T-helper 2 cell treated with Interferon-gamma antibody and Interleukin-4, amounts not matched to agents 5 μg/mL and 100 μg/mL, for 36 hours (primary cell): ENCODE data around the gene LATS1.
"Not testable (repeated sequence)": the region's sequence is repeated elsewhere in the genome, so short reads cannot be mapped to it uniquely, and the experiment has no call there.

ENCODE experiments used
- DNase-seq: peaks from one replicate; pipeline ENCODE4 v3.0.0; 2021; ENCODE audit warnings: low spot score
- H3K27ac Mint-ChIP-seq: one replicate; pipeline ENCODE4 v1.8.0; 2021; ENCODE audit warnings: mild to moderate bottlenecking, mixed read lengths
- H3K27me3 Mint-ChIP-seq: one replicate; pipeline ENCODE4 v1.8.0; 2021; ENCODE audit warnings: low read depth, mixed read lengths
- H3K36me3 Mint-ChIP-seq: one replicate; pipeline ENCODE4 v1.8.0; 2021; ENCODE audit warnings: low read depth, mixed read lengths
- H3K4me1 Mint-ChIP-seq: one replicate; pipeline ENCODE4 v1.8.0; 2021; ENCODE audit warnings: low read depth, mixed read lengths
- H3K4me3 Mint-ChIP-seq: one replicate; pipeline ENCODE4 v1.8.0; 2022; ENCODE audit warnings: mild to moderate bottlenecking, moderate library complexity, mixed read lengths
- H3K9me3 Mint-ChIP-seq: one replicate; pipeline ENCODE4 v1.8.0; 2021; ENCODE audit warnings: mixed read lengths

Gene LATS1

GRCh38 chr6:149716181-149716963, 1.5 kb downstream of the LATS1 start:
- H3K27me3 Mint-ChIP-seq: no peaks in the 10 kb centered on the region
- no peak for DNase-seq
- H3K4me3 Mint-ChIP-seq: peak overlapping the region; percentile 91
- H3K9me3 Mint-ChIP-seq: no peaks in the 10 kb centered on the region
- H3K4me1 Mint-ChIP-seq: peaks cover 35% of the 10 kb centered on the region
- H3K36me3 Mint-ChIP-seq: peaks cover 38% of the 10 kb centered on the region
- H3K27ac Mint-ChIP-seq: peak overlapping the region; percentile 80

GRCh38 chr6:149714442-149714841, 3.5 kb downstream of the LATS1 start:
- no peak for DNase-seq
- peaks cover 39% of the 10 kb centered on the region for H3K4me1 Mint-ChIP-seq
- H3K27ac Mint-ChIP-seq: no peak overlapping the region
- peaks cover 31% of the 10 kb centered on the region for H3K36me3 Mint-ChIP-seq
- H3K9me3 Mint-ChIP-seq: no peaks in the 10 kb centered on the region
- H3K27me3 Mint-ChIP-seq: no peaks in the 10 kb centered on the region
- no peak overlapping the region for H3K4me3 Mint-ChIP-seq

- Mint-ChIP-seq H3K27ac (no peak overlapping the region), H3K27me3 (no peaks in the 10 kb centered on the region)
Observed at GRCh38 chr6:149711711-149712110, 6.2 kb downstream of the LATS1 start.

GRCh38 chr6:149701714-149702113, 16.2 kb downstream of the LATS1 start:
- peaks cover 13% of the 10 kb centered on the region for H3K36me3 Mint-ChIP-seq
- H3K27me3 Mint-ChIP-seq: no peaks in the 10 kb centered on the region

More at GRCh38 chr6:149711711-149712110, 6.2 kb downstream of the LATS1 start:
- no peak overlapping the region for H3K4me3 Mint-ChIP-seq
- no peak for DNase-seq
- no peaks in the 10 kb centered on the region for H3K9me3 Mint-ChIP-seq
- H3K36me3 Mint-ChIP-seq: peaks cover 22% of the 10 kb centered on the region
- H3K4me1 Mint-ChIP-seq: peaks cover 45% of the 10 kb centered on the region

GRCh38 chr6:149699150-149699549, 18.8 kb downstream of the LATS1 start:
- no peak for DNase-seq
- no peaks in the 10 kb centered on the region for H3K27me3 Mint-ChIP-seq
- no peak overlapping the region for H3K4me3 Mint-ChIP-seq
- peaks cover 17% of the 10 kb centered on the region for H3K36me3 Mint-ChIP-seq
- no peaks in the 10 kb centered on the region for H3K9me3 Mint-ChIP-seq
- H3K27ac Mint-ChIP-seq: no peak overlapping the region
- peaks cover 15% of the 10 kb centered on the region for H3K4me1 Mint-ChIP-seq

More at GRCh38 chr6:149701714-149702113, 16.2 kb downstream of the LATS1 start:
- H3K9me3 Mint-ChIP-seq: no peaks in the 10 kb centered on the region
- no peak overlapping the region for H3K27ac Mint-ChIP-seq
- no peak for DNase-seq
- H3K4me3 Mint-ChIP-seq: no peak overlapping the region
- peaks cover 14% of the 10 kb centered on the region for H3K4me1 Mint-ChIP-seq

- H3K27me3 Mint-ChIP-seq: no peaks in the 10 kb centered on the region
- no peak for DNase-seq
- H3K27ac Mint-ChIP-seq: no peak overlapping the region
- no peaks in the 10 kb centered on the region for H3K9me3 Mint-ChIP-seq
- peaks cover 15% of the 10 kb centered on the region for H3K4me1 Mint-ChIP-seq
- peaks cover 17% of the 10 kb centered on the region for H3K36me3 Mint-ChIP-seq
- H3K4me3 Mint-ChIP-seq: no peak overlapping the region
Observed at GRCh38 chr6:149698175-149698574, 19.7 kb downstream of the LATS1 start.

- Mint-ChIP-seq H3K4me1 (peaks cover 15% of the 10 kb centered on the region), H3K9me3 (no peaks in the 10 kb centered on the region), H3K4me3 (no peak overlapping the region), H3K27ac (no peak overlapping the region), H3K27me3 (no peaks in the 10 kb centered on the region), H3K36me3 (peaks cover 20% of the 10 kb centered on the region)
- no peak for DNase-seq
Observed at GRCh38 chr6:149696901-149697300, 21.0 kb downstream of the LATS1 start.

- H3K27ac Mint-ChIP-seq: no peak overlapping the region
- no peak overlapping the region for H3K4me3 Mint-ChIP-seq
- peaks cover 28% of the 10 kb centered on the region for H3K36me3 Mint-ChIP-seq
- H3K9me3 Mint-ChIP-seq: no peaks in the 10 kb centered on the region
- no peak for DNase-seq
- no peaks in the 10 kb centered on the region for H3K27me3 Mint-ChIP-seq
- H3K4me1 Mint-ChIP-seq: peaks cover 19% of the 10 kb centered on the region
Observed at GRCh38 chr6:149694921-149695320, 23.0 kb downstream of the LATS1 start.

- no peak overlapping the region for H3K4me3 Mint-ChIP-seq
- H3K27me3 Mint-ChIP-seq: no peaks in the 10 kb centered on the region
- H3K27ac Mint-ChIP-seq: no peak overlapping the region
- peaks cover 44% of the 10 kb centered on the region for H3K36me3 Mint-ChIP-seq
- H3K4me1 Mint-ChIP-seq: peaks cover 19% of the 10 kb centered on the region
- DNase-seq: no peak
- H3K9me3 Mint-ChIP-seq: no peaks in the 10 kb centered on the region
Observed at GRCh38 chr6:149691201-149691600, 26.7 kb downstream of the LATS1 start.

- Mint-ChIP-seq H3K27ac (peak overlapping the region; percentile 37), H3K4me3 (no peak overlapping the region), H3K36me3 (peaks cover 42% of the 10 kb centered on the region), H3K4me1 (peaks cover 21% of the 10 kb centered on the region), H3K9me3 (no peaks in the 10 kb centered on the region), H3K27me3 (no peaks in the 10 kb centered on the region)
- DNase-seq: no peak
Observed at GRCh38 chr6:149686230-149686629, 31.7 kb downstream of the LATS1 start.

- Mint-ChIP-seq H3K27me3 (no peaks in the 10 kb centered on the region), H3K9me3 (no peaks in the 10 kb centered on the region), H3K36me3 (peaks cover 45% of the 10 kb centered on the region), H3K27ac (no peak overlapping the region), H3K4me1 (peaks cover 21% of the 10 kb centered on the region), H3K4me3 (no peak overlapping the region)
- no peak for DNase-seq
Observed at GRCh38 chr6:149683256-149683859, 34.5 kb downstream of the LATS1 start.

- H3K4me1 Mint-ChIP-seq: peaks cover 14% of the 10 kb centered on the region
- H3K27ac Mint-ChIP-seq, DNase-seq, H3K4me3 Mint-ChIP-seq, H3K27me3 Mint-ChIP-seq, H3K9me3 Mint-ChIP-seq: not testable (repeated sequence)
- H3K36me3 Mint-ChIP-seq: peaks cover 51% of the 10 kb centered on the region
Observed at GRCh38 chr6:149681845-149682244, 36.1 kb downstream of the LATS1 start.

GRCh38 chr6:149681209-149681608, 36.7 kb downstream of the LATS1 start:
- DNase-seq: no peak
- Mint-ChIP-seq H3K36me3 (peaks cover 50% of the 10 kb centered on the region), H3K27me3 (no peaks in the 10 kb centered on the region), H3K9me3 (no peaks in the 10 kb centered on the region), H3K4me1 (peaks cover 8% of the 10 kb centered on the region), H3K4me3 (no peak overlapping the region), H3K27ac (peak overlapping the region; percentile 31)

- H3K36me3 Mint-ChIP-seq: peaks cover 48% of the 10 kb centered on the region
- H3K27ac Mint-ChIP-seq: no peak overlapping the region
- no peak overlapping the region for H3K4me3 Mint-ChIP-seq
- H3K9me3 Mint-ChIP-seq: no peaks in the 10 kb centered on the region
- H3K4me1 Mint-ChIP-seq: peaks cover 4% of the 10 kb centered on the region
- DNase-seq: no peak
- no peaks in the 10 kb centered on the region for H3K27me3 Mint-ChIP-seq
Observed at GRCh38 chr6:149680503-149680902, 37.4 kb downstream of the LATS1 start.
